ENCODE results near the gene SBSN. TPM values are rescaled to one million over a fixed set of nuclear protein-coding genes. Genes with fewer than 3 reads are reported as not detected.

Gene SBSN
- total and polyA plus RNA-seq, 2 donors (not counting 1 experiment from before 2014, with no cell fraction given): not detected

- H3K27me3 Mint-ChIP-seq: peaks cover 7% of the 10 kb centered on the region
These were observed 37.7 kb downstream of the SBSN start, which contains the start of gene KRTDAP for GRCh38 chr19:35490364-35490763. KRTDAP (minus strand) TSS chr19:35490464; CDS start chr19:35490442, 22 bp downstream.

More at GRCh38 chr19:35490364-35490763, 37.7 kb downstream of the SBSN start, which contains the start of gene KRTDAP:
- Histone ChIP-seq H3K27ac (ENCODE audit: low read length in 2 of 2) (no peak within 1 kb of the TSS), H3K4me2 (replicated peaks; ENCODE audit: low read depth, low read length, poor library complexity, severe bottlenecking) (no peak within 1 kb of the TSS), H3K36me3 (replicated peaks in 1 of 2; ENCODE audit: control extremely low read depth in 1 of 2, control insufficient read depth in 1 of 2, extremely low read depth in 1 of 2, insufficient read depth in 2 of 2, low read length in 1 of 2) (no peaks in the 10 kb centered on the region), H2AFZ (ENCODE audit: insufficient read depth, low read depth, low read length, poor library complexity, severe bottlenecking) (no peak within 1 kb of the TSS), H3K4me3 (ENCODE audit: control extremely low read depth in 1 of 5, extremely low read depth in 1 of 5, insufficient read depth in 1 of 5, low read depth in 2 of 5, low read length in 4 of 5) (no peak within 1 kb of the TSS), H3K4me1 (ENCODE audit: control insufficient read depth in 2 of 2, insufficient read depth in 2 of 2, low read length in 2 of 2) (peaks cover 5 to 9% of the 10 kb centered on the region in 2 donors), H4K20me1 (ENCODE audit: control insufficient read depth, insufficient read depth, low read length, poor library complexity, severe bottlenecking) (no peaks in the 10 kb centered on the region), H3K79me2 (ENCODE audit: control insufficient read depth, insufficient read depth, low read length) (no peaks in the 10 kb centered on the region), H3K27me3 (replicated peaks in 1 of 4; ENCODE audit: control extremely low read depth in 1 of 4, control insufficient read depth in 3 of 4, insufficient read depth in 4 of 4, low read length in 3 of 4) (peaks cover 0 to 6% (median 2%) of the 10 kb centered on the region in 4 experiments), H3K9ac (ENCODE audit: low read length) (no peak within 1 kb of the TSS), H3K9me3 (ENCODE audit: control extremely low read depth in 1 of 3, control insufficient read depth in 2 of 3, insufficient read depth in 1 of 3, low read length in 2 of 3) (no peaks in the 10 kb centered on the region)
- intact Hi-C loops (cut with micrococcal nuclease): loop anchor here (10.0 kb wide), 1 partner anchor 346 kb away; the partner anchor contains the start of gene FXYD7
- TF ChIP-seq CTCF (IDR thresholded peaks at IDR 0.05) (no peak), EZH2 (IDR thresholded peaks at IDR 0.05; ENCODE audit: borderline replicate concordance, insufficient read depth, low read depth, low read length, poor library complexity, severe bottlenecking) (no peak)
- DNase-seq: no peak
- POLR2A ChIA-PET: no interaction called here
- H3K9me3 Mint-ChIP-seq (ENCODE audit: insufficient read depth): no peaks in the 10 kb centered on the region
- CTCF ChIA-PET: interaction anchor here (0.7 to 3.4 kb wide), 6 partner anchors 12 to 424 kb away, joined by 3 to 11 read pairs (median 4); no protein-coding TSS in a partner anchor
- peaks cover 5% of the 10 kb centered on the region for H3K4me1 Mint-ChIP-seq
- H3K27ac Mint-ChIP-seq: no peak within 1 kb of the TSS
- ATAC-seq (ENCODE audit: low read depth): no peak
- 85% methylated on average over 8 of the region's 9 CpGs for WGBS (ENCODE audit: insufficient coverage)
- H3K4me3 Mint-ChIP-seq: no peak within 1 kb of the TSS

Data from B cell (primary cell).